ENCODE results near the gene ZBTB21.

- TF ChIP-seq CTCF (IDR thresholded peaks at IDR 0.05) (no peak), POLR2A (IDR thresholded peaks at IDR 0.05) (no peak), EP300 (IDR thresholded peaks at IDR 0.05) (no peak), POLR2AphosphoS5 (IDR thresholded peaks at IDR 0.05) (no peak)
Observed at GRCh38 chr21:41961753-41962152, 48.4 kb downstream of the ZBTB21 start.

All from upper lobe of left lung (tissue), 4 donors.